GM18511 (cell line): ENCODE data around the gene ACAA1.
"Not testable (repeated sequence)": the region's sequence is repeated elsewhere in the genome, so short reads cannot be mapped to it uniquely, and the experiment has no call there.

Experiments used
- ATAC-seq: cut with Tn5 transposase; IDR thresholded peaks from one replicate; pipeline ENCODE4 v1.9.1; 2021; ENCODE audit warnings: mild to moderate bottlenecking, moderate library complexity; ENCODE audit not compliant: unreplicated experiment

The ACAA1 gene

GRCh38 chr3:38135621-38136277 is 1.2 kb downstream of the ACAA1 start:
- not testable (repeated sequence) for ATAC-seq

DNA sequence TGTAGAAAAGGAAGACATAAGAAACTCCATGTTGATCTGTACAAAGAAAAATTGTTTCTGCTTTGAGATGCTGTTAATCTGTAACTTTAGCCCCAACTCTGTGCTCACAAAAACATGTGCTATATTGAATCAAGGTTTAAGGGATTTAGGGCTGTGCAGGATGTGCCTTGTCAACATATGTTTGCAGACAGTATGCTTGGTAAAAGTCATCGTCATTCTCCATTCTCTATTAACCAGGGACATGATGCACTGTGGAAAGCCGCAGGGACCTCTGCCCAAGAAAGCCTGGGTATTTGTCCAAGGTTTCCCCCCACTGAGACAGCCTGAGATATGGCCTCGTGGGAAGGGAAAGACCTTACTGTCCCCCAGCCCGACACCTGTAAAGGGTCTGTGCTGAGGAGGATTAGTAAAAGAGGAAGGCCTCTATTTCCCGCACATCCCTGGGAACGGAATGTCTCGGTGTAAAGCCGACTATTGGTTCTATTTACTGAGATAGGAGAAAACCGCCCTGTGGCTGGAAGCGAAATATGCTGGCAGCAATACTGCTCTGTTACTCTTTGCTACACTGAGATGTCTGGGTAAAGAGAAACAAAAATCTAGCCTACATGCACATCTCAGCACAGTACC is 2.3 kb downstream of the ACAA1 start:
- not testable (repeated sequence) for ATAC-seq

- no peak for ATAC-seq
Observed at GRCh38 chr3:38133557-38134405, 3.1 kb downstream of the ACAA1 start.

DNA sequence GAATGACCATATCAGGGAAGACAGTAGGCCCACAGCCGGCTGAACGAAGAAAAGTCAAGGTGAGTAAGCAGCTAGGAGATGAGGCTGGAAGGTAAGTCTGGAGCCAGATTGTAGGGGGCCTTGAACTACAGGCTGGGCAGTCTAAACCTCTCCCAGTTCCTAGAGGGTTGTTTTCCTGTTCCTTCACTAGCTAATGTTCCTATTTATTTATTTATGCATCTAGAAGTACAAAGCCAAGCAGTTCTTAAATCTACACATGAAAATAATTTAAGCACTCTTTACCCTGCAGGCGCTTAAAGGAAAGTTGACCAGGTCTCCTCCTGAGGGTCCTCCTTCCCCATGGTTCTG is 3.7 kb downstream of the ACAA1 start:
- no peak for ATAC-seq

GRCh38 chr3:38131621-38132369 is 5.1 kb downstream of the ACAA1 start:
- ATAC-seq: no peak

DNA sequence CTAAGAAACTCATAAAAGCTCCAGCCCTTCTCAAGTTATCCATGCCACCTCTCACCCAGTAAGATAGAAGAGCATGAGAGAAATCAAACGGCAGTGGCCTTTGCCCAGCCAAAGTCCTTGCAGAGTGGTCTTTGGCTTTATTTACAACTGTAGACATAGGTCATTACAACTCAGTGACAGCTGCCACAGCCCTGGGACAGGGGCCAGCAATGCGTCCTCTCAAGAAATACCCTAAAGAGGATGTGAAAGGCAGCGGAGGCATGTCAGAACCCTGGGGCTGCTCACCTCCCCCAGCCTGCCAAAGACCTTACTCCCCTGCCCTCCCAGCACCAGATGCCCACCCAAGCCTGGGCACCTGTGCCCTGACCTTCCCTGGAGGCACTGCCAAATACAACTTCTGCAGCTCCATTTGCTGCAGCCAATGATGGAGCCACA is 6.3 kb downstream of the ACAA1 start:
- no peak for ATAC-seq

DNA sequence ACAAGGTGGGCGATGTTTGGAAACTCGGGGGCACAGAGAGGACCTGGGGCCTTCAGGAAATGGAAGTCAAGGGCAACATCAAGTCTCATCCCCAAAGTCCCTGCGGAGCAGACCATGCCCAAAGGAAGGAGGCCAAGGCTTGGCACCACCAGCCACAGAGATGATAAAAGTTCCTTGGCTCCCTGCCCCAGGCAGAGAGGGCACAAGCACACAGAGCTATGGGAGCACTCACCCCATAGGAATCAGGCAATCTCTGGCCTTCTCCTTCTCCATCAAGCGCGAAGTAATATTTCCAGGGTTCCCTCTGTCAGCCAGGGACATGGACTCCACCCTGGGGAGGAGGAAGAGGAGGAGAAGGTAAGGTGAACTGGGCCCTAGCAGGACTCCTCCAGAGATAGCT is 7.9 kb downstream of the ACAA1 start:
- ATAC-seq: no peak

- no peak for ATAC-seq
Observed at GRCh38 chr3:38128303-38128655, 8.6 kb downstream of the ACAA1 start.

DNA sequence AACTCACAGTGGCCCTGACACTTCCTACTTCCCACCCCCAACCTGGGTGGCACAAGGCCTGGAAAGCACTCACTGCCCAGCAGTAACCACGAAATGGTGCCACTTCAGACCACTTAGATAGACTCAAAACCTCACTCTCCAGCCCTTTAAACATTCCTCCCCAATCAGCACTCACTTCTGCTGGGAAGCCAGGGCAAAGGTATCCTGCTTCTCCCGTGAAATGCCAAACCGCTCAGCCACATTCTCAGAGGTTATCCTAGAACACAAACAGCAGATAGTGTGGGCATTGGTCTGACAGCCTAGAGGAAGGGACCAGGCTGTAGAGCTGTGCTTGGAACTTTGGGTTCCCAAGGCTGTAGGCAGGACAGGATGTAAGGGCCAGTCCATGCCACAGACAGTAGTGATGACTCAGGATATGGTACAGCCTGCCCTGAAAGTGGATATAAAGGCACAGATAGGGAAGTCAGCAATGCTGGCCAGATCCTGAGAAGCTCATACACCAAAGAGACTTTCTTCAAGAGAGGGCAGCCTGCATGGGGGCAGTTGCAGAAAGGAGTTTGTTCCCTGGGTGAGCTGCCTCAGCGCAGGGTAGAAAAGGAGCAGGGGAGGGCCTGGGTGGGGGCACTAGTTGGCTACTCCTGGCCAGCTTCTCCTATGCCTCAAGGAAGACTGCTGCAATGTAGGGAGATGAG is 9.2 kb downstream of the ACAA1 start:
- ATAC-seq: no peak

- no peak for ATAC-seq
Observed at GRCh38 chr3:38126121-38126892, 10.6 kb downstream of the ACAA1 start.

- no peak for ATAC-seq
Observed at GRCh38 chr3:38125305-38126120, 11.4 kb downstream of the ACAA1 start.

GRCh38 chr3:38124324-38125122 is 12.4 kb downstream of the ACAA1 start:
- ATAC-seq: no peak

- no peak for ATAC-seq
Observed at GRCh38 chr3:38122712-38123290, 14.1 kb downstream of the ACAA1 start.

DNA sequence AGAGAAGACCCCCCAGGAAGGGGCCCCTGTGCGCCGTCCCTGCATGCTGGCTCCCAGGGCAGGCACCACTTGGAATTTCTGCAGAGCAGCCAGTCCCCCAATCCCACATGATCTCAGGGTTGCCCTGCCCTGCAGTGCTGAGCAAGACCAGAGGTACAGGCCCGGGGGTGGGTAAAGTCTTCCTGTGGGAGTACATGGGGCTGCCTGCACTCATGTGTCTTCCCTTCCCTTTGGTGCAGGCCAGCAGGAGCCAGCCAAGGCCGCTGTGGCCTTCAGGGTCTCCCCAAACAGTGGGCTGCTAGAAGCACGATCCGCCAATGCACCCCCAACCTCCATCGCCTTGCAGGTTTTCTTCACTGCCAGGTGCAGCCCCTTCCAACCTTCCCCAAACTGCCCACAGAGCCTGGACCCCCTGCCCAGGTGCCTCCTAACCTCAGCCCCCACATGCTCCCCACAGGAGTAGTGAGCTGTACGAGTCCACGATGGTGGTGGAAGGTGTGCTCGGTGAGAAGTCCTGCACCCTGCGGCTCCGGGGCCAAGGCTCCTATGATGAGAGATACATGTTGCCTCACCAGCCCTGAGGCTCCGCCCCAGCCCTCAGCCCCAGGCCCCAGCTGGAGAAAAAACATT is 15.0 kb downstream of the ACAA1 start:
- no peak for ATAC-seq

GRCh38 chr3:38121451-38121831 is 15.5 kb downstream of the ACAA1 start:
- no peak for ATAC-seq

DNA sequence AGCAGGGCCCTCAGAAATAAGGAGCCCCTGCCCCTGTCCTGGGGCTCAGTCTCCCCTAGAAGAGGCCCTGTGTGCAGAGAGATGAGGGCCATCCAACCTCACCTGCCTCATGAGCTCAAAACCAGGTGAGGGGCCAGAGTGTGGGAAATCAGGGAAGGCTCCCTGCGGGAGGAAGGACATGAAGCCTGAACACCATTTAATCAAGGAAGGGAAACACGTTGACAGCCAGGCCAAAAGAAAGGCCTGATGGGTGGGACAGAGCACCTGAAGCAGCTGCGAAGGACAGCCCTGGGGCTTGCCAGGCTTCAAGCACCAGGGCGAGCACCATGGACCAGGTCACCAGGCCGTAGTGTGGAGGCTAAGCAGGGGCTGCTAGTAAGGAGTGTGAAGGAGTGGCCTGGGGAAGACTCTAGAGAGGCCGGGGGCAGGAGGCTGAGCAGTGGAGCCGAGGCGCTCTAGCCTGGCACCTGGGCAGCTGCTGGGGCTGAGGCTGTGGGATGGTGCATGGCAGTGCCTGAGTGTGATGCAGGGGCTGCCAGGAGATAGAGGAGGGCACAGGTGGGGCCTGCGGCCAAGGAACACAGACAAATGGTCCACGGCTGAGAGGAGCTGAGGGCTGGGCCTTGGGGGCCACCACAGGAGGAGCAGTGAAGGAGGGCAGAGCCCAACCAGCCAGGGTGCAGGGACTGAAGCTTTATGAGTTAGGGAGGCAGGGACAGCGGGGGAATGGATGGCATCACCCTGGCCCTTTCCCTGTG is 16.1 kb downstream of the ACAA1 start:
- ATAC-seq: no peak
